Measurements from ENCODE around the gene PAM.
"Not testable (repeated sequence)": the region's sequence is repeated elsewhere in the genome, so short reads cannot be mapped to it uniquely, and the experiment has no call there.

Gene PAM

DNA sequence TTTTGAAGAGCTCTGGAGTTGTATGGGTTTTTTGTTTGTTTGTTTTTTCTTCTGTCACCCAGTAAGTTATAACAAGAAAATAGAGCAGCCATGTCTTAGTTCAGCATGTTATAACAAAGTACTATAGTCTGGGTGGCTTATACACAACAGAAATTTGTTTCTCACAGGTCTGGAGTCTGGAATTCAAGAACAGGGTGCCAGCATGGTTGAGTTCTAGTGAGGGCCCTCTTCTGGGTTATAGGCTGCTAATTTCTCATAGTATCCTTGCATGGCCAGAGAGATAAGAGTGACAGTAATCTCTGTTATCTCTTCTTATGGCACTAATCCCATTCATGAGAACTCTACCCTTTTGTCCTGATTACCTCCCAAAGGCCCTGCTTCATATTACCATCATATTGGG, 250.2 kb downstream of the PAM start:
- DNase-seq: no peak

GRCh38 chr5:103006921-103007320, 251.8 kb downstream of the PAM start:
- DNase-seq: no peak

DNA sequence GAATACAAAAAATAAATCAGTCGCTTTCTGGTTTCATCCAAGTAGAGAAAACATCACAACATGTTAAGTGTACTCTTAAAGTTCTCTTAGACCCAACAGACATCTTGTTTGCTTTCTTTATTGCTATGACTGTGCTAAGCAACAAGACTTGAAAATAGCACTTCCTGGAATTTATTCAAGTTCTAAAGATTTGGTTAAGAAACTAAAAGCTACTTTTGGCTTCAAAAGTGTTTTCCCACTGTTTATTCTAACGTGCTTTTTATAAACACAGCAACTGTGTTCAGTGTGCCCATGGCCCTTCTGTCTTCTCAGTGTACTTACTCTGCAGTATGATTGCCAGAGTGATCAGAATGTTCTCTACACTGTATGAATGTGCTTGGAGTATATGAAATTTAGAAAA, 255.1 kb downstream of the PAM start:
- DNase-seq: no peak

GRCh38 chr5:103013933-103014552, 258.9 kb downstream of the PAM start:
- DNase-seq: no peak

- DNase-seq: no peak
Measured at GRCh38 chr5:103014983-103015382, 259.9 kb downstream of the PAM start.

GRCh38 chr5:103016167-103016566, 261.1 kb downstream of the PAM start:
- no peak for DNase-seq

DNA sequence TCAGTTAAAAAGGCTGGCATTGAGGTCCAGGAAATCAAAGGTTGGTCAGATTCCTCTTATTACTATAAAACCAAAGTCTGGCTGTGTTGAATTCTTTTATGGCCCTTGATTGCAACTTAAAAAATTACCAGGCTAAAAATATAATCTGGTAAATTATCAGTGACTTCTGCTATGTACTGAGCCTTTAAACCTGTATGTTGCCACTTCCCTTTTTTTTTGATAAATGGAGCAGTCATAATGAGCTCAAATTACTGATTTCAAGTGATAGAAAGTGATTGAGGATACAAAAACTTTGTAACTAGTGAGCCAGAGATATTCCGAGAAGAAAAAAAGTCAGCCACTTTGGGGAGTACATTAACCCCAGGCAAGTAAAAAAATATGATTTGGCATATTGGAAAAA, 264.7 kb downstream of the PAM start:
- no peak for DNase-seq

GRCh38 chr5:103021314-103021713, 266.2 kb downstream of the PAM start:
- DNase-seq: no peak

GRCh38 chr5:103027267-103027666, 272.2 kb downstream of the PAM start:
- DNase-seq: no peak

- DNase-seq: no peak
Measured at GRCh38 chr5:103031607-103032006, 276.5 kb downstream of the PAM start.

- DNase-seq: no peak
Measured at GRCh38 chr5:103033696-103034095, 278.6 kb downstream of the PAM start.

- DNase-seq: no peak
Measured at GRCh38 chr5:103034662-103035392, 279.7 kb downstream of the PAM start.

DNA sequence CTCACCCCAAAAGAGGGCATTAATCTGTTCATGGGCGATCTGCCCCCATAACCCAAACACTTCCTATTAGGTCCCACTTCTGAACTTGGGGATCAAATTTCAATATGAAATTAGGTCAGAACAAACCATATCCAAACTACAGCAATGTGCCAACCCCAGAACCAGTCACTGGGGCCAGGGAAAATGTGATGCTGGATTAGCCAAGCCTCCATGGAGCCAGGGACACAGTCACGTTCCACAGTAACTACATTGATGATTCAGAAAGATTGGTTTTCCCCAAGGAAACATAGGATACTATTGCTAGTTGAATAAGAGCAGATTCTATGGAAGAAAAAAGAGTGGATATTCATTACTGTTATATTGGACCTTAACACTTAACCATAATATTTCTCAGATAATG, 280.6 kb downstream of the PAM start:
- no peak for DNase-seq

- DNase-seq: no peak
Measured at GRCh38 chr5:103036601-103037000, 281.5 kb downstream of the PAM start.

DNA sequence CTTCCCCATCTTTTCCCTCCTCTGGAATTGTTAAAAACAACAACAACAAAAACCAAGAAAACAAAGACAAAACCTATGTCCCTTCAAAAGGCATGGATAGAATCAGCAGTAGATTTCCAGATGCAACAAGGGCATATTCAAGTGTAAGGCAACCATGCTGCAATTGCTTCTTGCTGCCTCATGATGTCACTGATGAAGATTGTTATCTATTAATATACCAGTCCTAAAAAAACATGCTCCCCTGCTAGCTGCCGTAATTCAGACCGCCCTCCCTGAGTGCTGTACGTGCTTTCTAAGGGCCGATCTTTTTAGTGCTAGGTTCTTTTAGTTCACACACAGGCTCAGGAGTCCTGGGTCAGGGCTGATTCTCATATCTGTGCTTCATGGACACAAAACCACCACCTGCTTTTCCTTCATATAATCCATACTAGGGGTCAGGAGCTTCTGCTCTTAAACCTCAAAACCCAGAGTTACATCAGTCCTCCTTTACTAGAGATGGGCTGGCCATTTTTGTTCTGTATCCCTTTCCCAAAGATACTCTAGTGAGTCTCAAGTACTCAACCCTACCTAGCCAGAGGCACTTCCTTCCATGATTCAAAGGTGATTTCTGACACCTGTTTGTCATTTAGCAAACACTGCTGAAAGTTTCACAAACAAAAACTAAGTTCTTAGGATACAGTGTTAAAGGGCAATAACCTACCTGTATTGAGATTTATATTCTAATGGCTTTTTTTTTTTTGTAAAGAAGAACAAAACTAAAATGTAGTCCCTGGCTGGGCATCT, 282.8 kb downstream of the PAM start:
- no peak for DNase-seq

- DNase-seq: no peak
Measured at GRCh38 chr5:103041071-103041676, 286.1 kb downstream of the PAM start.

DNA sequence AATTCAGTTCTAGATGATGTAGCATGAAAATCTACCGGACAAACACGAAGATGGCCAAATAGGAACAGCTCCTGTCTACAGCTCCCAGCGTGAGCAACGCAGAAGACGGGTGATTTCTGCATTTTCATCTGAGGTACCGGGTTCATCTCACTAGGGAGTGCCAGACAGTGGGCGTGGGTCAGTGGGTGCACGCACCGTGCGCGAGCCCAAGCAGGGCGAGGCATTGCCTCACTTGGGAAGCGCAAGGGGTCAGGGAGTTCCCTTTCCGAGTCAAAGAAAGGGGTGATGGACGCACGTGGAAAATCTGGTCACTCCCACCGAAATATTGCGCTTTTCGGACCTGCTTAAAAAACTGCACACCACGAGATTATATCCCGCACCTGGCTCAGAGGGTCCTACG, 291.6 kb downstream of the PAM start:
- DNase-seq: not testable (repeated sequence)

- DNase-seq: no peak
Measured at GRCh38 chr5:103057208-103058130, 302.4 kb downstream of the PAM start.

DNA sequence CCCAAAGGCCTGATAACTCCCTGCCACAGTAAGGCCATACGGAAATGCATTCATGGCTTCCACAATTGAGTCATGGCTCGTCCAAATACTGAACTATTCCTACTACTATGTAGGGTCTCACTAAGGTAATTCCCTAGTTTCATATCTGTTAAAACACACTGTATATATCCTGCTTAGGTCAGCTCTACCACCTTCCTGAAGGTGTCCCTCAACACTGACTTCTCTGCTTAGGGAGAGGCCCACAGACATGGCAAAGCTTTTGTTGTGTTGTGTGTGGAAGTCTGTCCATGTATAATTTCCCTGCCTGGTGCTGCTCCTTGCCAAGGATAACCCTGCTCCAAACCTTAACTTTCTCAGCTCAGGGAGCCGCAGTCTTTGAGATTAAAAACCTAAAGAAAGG, 304.4 kb downstream of the PAM start:
- no peak for DNase-seq

DNA sequence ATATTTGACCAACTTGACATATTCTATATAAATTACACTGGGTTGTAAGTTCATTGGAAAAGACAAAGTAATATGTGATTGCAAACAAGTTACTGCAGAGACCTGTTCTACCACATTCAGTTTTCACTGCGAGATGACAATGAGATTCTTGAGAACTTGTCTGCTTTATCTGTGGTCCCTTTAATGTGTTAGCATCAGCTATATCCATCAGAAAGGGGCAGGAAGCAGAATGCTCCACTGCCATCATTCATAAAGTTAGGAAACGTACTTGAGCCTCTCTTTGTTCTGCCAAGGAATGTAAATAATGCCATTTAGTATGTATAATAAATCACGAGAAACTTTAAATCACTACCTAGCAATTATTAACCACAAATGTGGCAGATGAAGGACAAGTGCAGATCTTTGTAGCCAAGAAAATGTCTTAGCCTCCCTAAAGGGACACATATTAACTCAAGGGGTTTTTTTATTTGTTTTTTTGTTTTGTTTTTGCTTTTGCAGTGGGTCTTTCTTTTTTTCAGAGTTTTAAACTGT, 305.4 kb downstream of the PAM start:
- DNase-seq: no peak

GRCh38 chr5:103066326-103066725, 311.2 kb downstream of the PAM start:
- no peak for DNase-seq

- DNase-seq: not testable (repeated sequence)
Measured at GRCh38 chr5:103073500-103073899, 318.4 kb downstream of the PAM start.
